GM23338 (cell line): ENCODE data around the gene VSTM2L. TPM values are rescaled to one million over a fixed set of nuclear protein-coding genes. Genes with fewer than 3 reads are reported as not detected.

Experiments
- ATAC-seq: fragments of 200-7000 bp; cut with Tn5 transposase; 3 replicates; pipeline ENCODE4 v1.9.1; 2020
- DNase-seq: peaks from one replicate; pipeline ENCODE4 v3.0.0-alpha.2; 2015; ENCODE audit warnings: low spot score
- H2AFZ ChIP-seq: fragments of 200-600 bp; sonication (generic); 2 replicates; pipeline ENCODE4 v1.8.0; 2016; ENCODE audit warnings: antibody characterized with exemption, mild to moderate bottlenecking, moderate library complexity
- H3F3A ChIP-seq: fragments of 200-600 bp; sonication (generic); replicated peaks from 2 replicates; pipeline ENCODE4 v1.8.0; 2017; ENCODE audit warnings: antibody characterized with exemption, mixed run types, low read depth
- H3K27ac ChIP-seq: fragments of 200-600 bp; sonication (generic); 2 replicates; pipeline ENCODE4 v1.6.1; 2016; ENCODE audit warnings: low read depth
- H3K27me3 ChIP-seq: fragments of 200-600 bp; sonication (generic); 2 replicates; pipeline ENCODE4 v1.8.0; 2016; ENCODE audit warnings: mild to moderate bottlenecking, mixed run types, moderate library complexity; ENCODE audit not compliant: insufficient read depth
- H3K36me3 ChIP-seq: fragments of 200-600 bp; sonication (generic); 2 replicates; pipeline ENCODE4 v1.8.0; 2016; ENCODE audit warnings: mild to moderate bottlenecking; ENCODE audit not compliant: insufficient read depth
- H3K4me1 ChIP-seq: fragments of 200-600 bp; sonication (generic); 2 replicates; pipeline ENCODE4 v1.8.0; 2016; ENCODE audit warnings: mild to moderate bottlenecking, moderate library complexity; ENCODE audit not compliant: insufficient read depth
- H3K4me2 ChIP-seq: fragments of 200-600 bp; sonication (generic); 2 replicates; pipeline ENCODE4 v1.7.1; 2017; ENCODE audit warnings: mixed run types
- H3K4me3 ChIP-seq: fragments of 200-600 bp; sonication (generic); 2 replicates; pipeline ENCODE4 v1.6.1; 2016; ENCODE audit warnings: mixed run types
- H3K79me2 ChIP-seq: fragments of 200-600 bp; sonication (generic); replicated peaks from 2 replicates; pipeline ENCODE4 v1.8.0; 2017; ENCODE audit warnings: mild to moderate bottlenecking; ENCODE audit not compliant: insufficient read depth
- H3K9me2 ChIP-seq: fragments of 200-600 bp; sonication (generic); 2 replicates; pipeline ENCODE4 v1.8.0; 2017; ENCODE audit not compliant: insufficient read depth
- H4K20me1 ChIP-seq: fragments of 200-600 bp; sonication (generic); replicated peaks from 2 replicates; pipeline ENCODE4 v1.8.0; 2017; ENCODE audit warnings: mild to moderate bottlenecking; ENCODE audit not compliant: insufficient read depth
- H3K27ac Mint-ChIP-seq: 2 replicates; pipeline ENCODE4 v1.8.0; 2020; ENCODE audit warnings: inconsistent platforms, mild to moderate bottlenecking, moderate library complexity, mixed read lengths
- H3K27me3 Mint-ChIP-seq: 3 replicates; pipeline ENCODE4 v1.8.0; 2022; ENCODE audit warnings: low read depth, mild to moderate bottlenecking, moderate library complexity, mixed read lengths, inconsistent platforms; ENCODE audit not compliant: insufficient read depth, poor library complexity
- H3K36me3 Mint-ChIP-seq: 3 replicates; pipeline ENCODE4 v1.8.0; 2021; ENCODE audit warnings: low read depth, mild to moderate bottlenecking, inconsistent platforms, moderate library complexity, mixed read lengths
- H3K4me1 Mint-ChIP-seq: 3 replicates; pipeline ENCODE4 v1.8.0; 2020; ENCODE audit warnings: mild to moderate bottlenecking, inconsistent platforms, mixed read lengths
- H3K4me3 Mint-ChIP-seq: 3 replicates; pipeline ENCODE4 v1.8.0; 2021; ENCODE audit warnings: moderate library complexity, mild to moderate bottlenecking, inconsistent platforms, mixed read lengths
- H3K9me3 Mint-ChIP-seq: 3 replicates; pipeline ENCODE4 v1.8.0; 2020; ENCODE audit warnings: moderate library complexity, mild to moderate bottlenecking, inconsistent platforms, mixed read lengths
- CREB1 ChIP-seq: fragments of 250-450 bp; sonication (Bioruptor Pico); IDR thresholded peaks from 2 replicates; pipeline ENCODE4 v1.5.0; 2020; ENCODE audit warnings: low read depth, mild to moderate bottlenecking, moderate library complexity
- CTCF ChIP-seq, 2 experiments: fragments of 200-600 bp in 1 of 2; sonication (generic) in 1 of 2; conservative IDR thresholded peaks; 2 replicates each; pipeline versions ENCODE4 v1.5.1 to v1.6.1; 2016 to 2017; ENCODE audit warnings: antibody characterized with exemption in 2 of 2, low read depth in 2 of 2, mild to moderate bottlenecking in 2 of 2, moderate library complexity in 1 of 2
- ETS1 ChIP-seq: IDR thresholded peaks from 2 replicates; pipeline ENCODE4 v1.6.1; 2016; ENCODE audit warnings: antibody characterized with exemption
- EZH2 ChIP-seq: fragments of 200-600 bp; sonication (generic); IDR thresholded peaks from one replicate; pipeline ENCODE4 v1.8.0; 2017; ENCODE audit warnings: antibody characterized with exemption, mild to moderate bottlenecking, low read depth; ENCODE audit not compliant: unreplicated experiment
- EZH2phosphoT487 ChIP-seq: fragments of 200-600 bp; sonication (generic); IDR thresholded peaks from one replicate; pipeline ENCODE4 v1.8.1; 2018; ENCODE audit warnings: antibody characterized with exemption; ENCODE audit not compliant: unreplicated experiment
- NANOG ChIP-seq: IDR thresholded peaks from 2 replicates; pipeline ENCODE4 v1.6.1; 2016; ENCODE audit warnings: antibody characterized with exemption, borderline replicate concordance
- STAT1 ChIP-seq: IDR thresholded peaks from one replicate; pipeline ENCODE4 v1.6.1; 2016; ENCODE audit warnings: antibody characterized with exemption; ENCODE audit not compliant: unreplicated experiment
- ZNF114 ChIP-seq: fragments of 250-450 bp; sonication (Bioruptor Pico); IDR thresholded peaks from 2 replicates; pipeline ENCODE4 v1.5.0; 2020; ENCODE audit warnings: mild to moderate bottlenecking, moderate library complexity
- ZNF331 ChIP-seq: fragments of 250-450 bp; sonication (Bioruptor Pico); IDR thresholded peaks from 2 replicates; pipeline ENCODE4 v1.5.0; 2020; ENCODE audit warnings: low read depth, mild to moderate bottlenecking, moderate library complexity
- ZNF462 ChIP-seq: fragments of 250-450 bp; sonication (Bioruptor Pico); IDR thresholded peaks from 2 replicates; pipeline ENCODE4 v1.5.0; 2020; ENCODE audit warnings: mild to moderate bottlenecking, moderate library complexity
- polyA plus RNA-seq: library from polyadenylated mRNA; unstranded; fragments of >200 nt; fragmentation: Nextera tagmentation; extraction: Ambion mirVana; gene quantifications from 2 replicates; pipeline ENCODE4 v1.2.1, GENCODE V29; 2016
- total RNA-seq: library from RNA; depleted of rRNA; stranded (reverse); fragments of >200 nt; shearing (Covaris generic); gene quantifications from 2 replicates; pipeline ENCODE4 v1.2.3, GENCODE V29; 2014

Gene VSTM2L
- total and polyA plus RNA-seq, 2 experiments from 2014 or later = 0.60 to 1.9 TPM

GRCh38 chr20:37955511-37955910 lies 52.6 kb downstream of the VSTM2L start:
- Histone ChIP-seq H3K27me3 (no peaks in the 10 kb centered on the region), H3F3A (no peaks in the 10 kb centered on the region), H2AFZ (no peak overlapping the region), H3K4me1 (no peaks in the 10 kb centered on the region), H3K9me2 (no peaks in the 10 kb centered on the region), H4K20me1 (no peaks in the 10 kb centered on the region), H3K36me3 (no peaks in the 10 kb centered on the region), H3K4me3 (no peak overlapping the region), H3K4me2 (no peak overlapping the region), H3K79me2 (no peaks in the 10 kb centered on the region), H3K27ac (no peak overlapping the region)
- Mint-ChIP-seq H3K9me3 (no peaks in the 10 kb centered on the region; the same call in 2 of the 3 replicates), H3K27ac (no peak overlapping the region), H3K4me3 (no peak overlapping the region), H3K27me3 (no peaks in the 10 kb centered on the region), H3K4me1 (peaks cover 9% of the 10 kb centered on the region), H3K36me3 (no peaks in the 10 kb centered on the region)
- ATAC-seq (no peak), DNase-seq (no peak)
- TF ChIP-seq ZNF114 (no peak), EZH2phosphoT487 (no peak), ETS1 (no peak), EZH2 (no peak), CREB1 (CRISPR knock-in tag) (no peak), CTCF (conservative IDR thresholded peaks at IDR 0.05; ENCODE audit: low read depth in 2 of 2) (no peak)

GRCh38 chr20:37956107-37956585 lies 53.2 kb downstream of the VSTM2L start:
- Mint-ChIP-seq H3K27me3 (no peaks in the 10 kb centered on the region), H3K4me3 (no peak overlapping the region), H3K4me1 (peaks cover 9% of the 10 kb centered on the region), H3K9me3 (no peaks in the 10 kb centered on the region; the same call in 1 of the 3 replicates), H3K36me3 (no peaks in the 10 kb centered on the region; the same call in 2 of the 3 replicates), H3K27ac (no peak overlapping the region)
- no peak overlapping the region for H3K4me2 ChIP-seq
- H2AFZ ChIP-seq = no peak overlapping the region
- H3K9me2 ChIP-seq = no peaks in the 10 kb centered on the region
- no peaks in the 10 kb centered on the region for H3K79me2 ChIP-seq
- H4K20me1 ChIP-seq = no peaks in the 10 kb centered on the region
- no peak for ATAC-seq
- no peaks in the 10 kb centered on the region for H3K27me3 ChIP-seq
- H3K4me1 ChIP-seq = no peaks in the 10 kb centered on the region
- H3K27ac ChIP-seq = no peak overlapping the region
- no peak overlapping the region for H3K4me3 ChIP-seq
- no peak for DNase-seq
- H3F3A ChIP-seq = no peaks in the 10 kb centered on the region
- H3K36me3 ChIP-seq = no peaks in the 10 kb centered on the region
- TF ChIP-seq STAT1 (no peak), ZNF331 (CRISPR knock-in tag) (no peak), ZNF462 (CRISPR knock-in tag) (no peak), NANOG (no peak), ETS1 (no peak), ZNF114 (no peak), CREB1 (CRISPR knock-in tag) (no peak)
